PC-3 (cell line): ENCODE data around the gene ABCG1.

Experiments used
- CTCF ChIP-seq: fragments of 300-600 bp; sonication (generic); conservative IDR thresholded peaks from 2 replicates; pipeline ENCODE4 v1.5.1; 2017; ENCODE audit warnings: antibody characterized with exemption, low read depth, mild to moderate bottlenecking, low read length
- EZH2phosphoT487 ChIP-seq: fragments of 300-600 bp; sonication (generic); IDR thresholded peaks from 2 replicates; pipeline ENCODE4 v1.6.1; 2018; ENCODE audit warnings: mild to moderate bottlenecking, antibody characterized with exemption, low read length, borderline replicate concordance

- TF ChIP-seq EZH2phosphoT487 (no peak), CTCF (no peak)
Observed at GRCh38 chr21:42257091-42257765, 38.3 kb downstream of the ABCG1 start.
